IPS-NIHi11 (cell line): ENCODE measurements around the gene HOXB6.
A peak's percentile ranks its signal among the peaks of the same experiment; 100 is the strongest.

ENCODE experiments used
- DNase-seq: peaks from one replicate; pipeline ENCODE4 v3.0.0; 2012; ENCODE audit warnings: mixed read lengths, low spot score

HOXB6 gene

DNA sequence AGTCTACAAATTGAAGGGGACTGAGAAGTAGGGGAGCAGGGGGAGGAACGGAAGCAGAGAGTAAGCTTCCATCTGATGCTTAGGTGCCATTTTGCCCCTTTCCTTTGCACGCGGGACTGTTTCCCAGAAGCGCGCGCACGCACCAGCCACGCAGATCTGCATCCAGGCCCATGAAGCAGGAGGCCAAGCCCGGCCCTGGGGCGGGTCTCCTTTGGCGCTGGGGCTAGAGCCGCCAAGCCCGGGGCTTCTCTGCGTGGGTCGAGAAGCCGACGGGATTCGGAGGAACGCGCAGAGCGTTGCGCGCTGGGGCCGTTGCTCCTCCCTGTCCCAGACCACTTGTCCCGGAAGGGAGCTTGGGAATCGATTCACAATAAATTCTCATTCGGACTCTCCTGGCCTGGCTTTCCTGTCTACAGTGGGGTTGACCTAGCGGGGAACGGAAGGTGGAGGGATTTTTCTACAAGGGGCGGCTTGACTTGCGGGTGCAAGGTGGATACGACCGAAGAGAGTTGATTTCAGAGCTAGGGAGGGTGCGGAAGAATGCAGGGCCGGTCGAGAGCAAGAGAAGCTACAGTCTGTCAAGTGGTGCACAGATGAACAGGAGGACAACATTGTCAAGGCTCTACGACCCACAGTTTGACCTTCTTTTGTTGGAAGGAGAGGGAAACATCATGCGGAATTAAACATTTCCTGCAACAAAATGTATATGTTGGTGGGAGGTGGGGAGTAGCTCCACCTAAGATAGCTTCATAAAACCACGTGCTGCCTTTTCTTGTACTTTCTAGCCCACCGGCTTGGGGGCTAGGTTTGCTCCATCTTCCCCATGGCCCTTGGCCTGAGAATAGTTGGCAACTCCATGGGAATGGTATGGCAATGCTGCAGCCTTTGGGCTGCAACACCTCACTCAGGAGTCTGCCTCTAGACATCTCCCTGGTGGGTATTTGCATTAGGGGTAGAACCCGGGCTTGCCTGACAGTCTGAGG is 16.9 kb upstream of the HOXB6 start:
- DNase-seq: no peak

DNA sequence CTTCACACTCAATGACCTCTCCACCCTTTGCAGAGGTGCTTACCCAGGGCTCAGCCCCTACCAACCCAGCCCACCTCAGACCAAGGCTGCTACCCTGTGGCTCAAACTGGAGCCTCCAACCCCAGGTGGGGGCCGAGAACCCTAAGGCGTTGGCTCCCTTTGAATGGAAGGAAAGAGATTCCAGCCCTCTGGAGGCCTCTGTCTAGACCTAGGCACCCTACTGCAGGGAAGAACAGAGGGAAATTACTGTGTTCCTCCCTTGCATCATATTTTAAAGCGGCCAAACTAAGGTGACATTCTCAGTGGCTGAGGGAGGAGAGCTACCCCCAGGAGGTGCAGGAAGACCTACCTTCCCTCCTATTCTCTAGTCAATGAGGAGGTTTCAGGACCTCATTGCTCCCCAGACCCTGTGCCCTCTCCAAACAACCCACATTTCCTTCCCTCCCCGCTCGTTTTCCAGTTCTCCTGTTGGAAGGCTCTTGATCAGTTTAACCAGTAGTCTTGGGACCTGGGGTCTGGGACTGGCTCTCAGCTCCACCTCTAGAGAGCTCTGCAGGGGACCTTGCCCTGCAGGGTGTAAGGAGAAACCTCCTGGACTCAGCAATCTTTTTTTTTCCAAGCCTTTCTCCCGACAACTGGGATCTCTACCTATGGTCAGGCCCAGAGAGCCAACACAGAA is 15.8 kb upstream of the HOXB6 start:
- DNase-seq: no peak

DNA sequence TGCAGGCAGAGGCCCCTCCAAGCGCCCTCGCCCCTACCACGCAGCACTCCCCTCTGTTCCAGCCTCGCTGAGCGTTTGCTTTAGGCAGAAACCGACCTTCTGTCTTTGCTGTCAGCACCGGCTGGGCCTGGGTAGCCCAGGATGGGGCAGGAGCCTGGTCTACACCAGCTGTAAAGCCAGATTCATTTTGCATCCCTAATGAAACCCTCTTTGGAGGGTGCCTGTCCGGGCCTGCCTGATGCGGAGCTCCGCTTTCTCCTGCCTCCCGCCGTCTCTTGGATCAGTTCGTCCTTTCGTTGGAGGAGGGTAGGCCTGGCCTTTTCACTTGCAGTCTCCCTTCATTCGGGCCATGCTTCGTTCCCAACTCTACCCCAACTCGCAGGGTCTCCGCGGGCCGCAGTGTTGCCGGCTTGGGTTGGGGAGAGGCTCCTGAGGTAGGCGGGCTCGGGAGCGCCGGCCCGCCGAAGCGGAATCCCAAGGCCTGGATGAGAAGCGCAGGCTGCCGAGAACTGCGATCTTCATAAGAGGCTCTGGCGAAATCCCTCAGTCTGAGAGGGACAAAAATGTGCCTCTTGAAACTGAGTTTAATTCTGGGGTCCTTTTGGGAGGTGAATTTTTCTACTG is 15.2 kb upstream of the HOXB6 start:
- no peak for DNase-seq

DNA sequence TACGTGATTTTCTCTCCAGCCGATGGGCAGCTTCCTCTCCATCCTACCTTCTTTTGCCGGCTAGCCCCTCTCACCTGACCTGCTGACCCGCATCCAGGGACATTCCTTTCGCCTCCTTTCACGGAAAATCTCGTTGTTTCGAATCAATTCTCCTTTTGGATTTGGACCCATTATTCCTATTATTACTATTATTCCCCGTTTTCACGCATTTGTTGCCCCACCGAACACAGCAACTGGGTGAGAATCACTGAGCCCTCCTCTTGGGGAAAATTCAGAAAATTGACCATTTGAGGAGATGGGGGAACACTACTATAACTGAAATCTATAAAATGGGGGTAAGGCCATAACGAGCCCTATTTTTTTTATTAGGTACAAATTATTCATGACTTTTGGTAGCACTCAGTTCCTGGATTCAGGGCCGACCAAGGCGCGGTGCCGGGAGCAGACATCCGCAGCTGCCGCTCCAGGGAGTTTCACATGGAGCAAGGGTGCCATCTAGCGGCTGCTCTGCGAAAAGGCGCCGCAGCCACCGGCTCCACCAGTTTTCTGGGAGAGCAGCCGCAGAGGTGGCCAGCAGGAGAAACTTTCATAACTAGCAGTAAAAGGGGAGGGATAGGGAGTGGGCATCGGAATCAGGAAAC is 13.6 kb upstream of the HOXB6 start:
- peak; percentile 93 for DNase-seq

DNA sequence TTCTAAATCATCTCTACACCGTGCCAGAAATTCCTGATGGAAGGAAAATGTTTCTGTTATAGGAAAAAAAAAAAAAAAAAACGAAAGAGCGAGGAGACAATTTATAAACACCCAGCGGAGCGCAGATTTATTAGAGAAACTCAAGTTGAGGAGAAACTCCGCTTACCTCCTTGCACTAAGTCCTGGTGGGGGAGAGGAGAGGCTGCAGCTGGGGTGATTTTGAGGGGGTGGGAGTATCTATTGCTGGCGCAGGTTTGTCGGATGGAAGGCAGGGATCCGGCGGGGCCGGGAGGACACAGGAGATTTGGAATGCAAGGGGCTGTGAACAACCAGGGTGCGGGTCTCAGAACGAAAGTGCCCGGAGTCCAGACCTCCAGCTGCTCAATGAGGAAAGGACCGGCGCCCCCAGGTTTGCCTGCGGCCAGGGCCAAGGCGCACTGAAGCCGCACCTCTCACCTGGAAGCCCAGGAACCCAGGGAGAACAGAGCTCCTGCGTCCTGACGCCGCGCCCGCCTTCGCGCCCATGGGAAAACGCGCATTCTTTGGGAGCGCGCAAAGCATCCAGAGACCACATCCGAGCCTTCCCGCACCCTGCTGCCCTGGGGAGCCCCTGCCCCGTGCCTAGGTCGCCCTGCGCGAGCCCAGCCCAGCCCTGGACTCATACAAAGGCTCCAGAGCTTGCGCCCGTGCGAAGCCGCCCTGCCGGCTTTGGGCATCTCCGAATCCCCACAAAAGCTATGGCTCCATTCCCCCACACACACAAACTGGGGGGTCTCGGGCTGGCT is 12.9 kb upstream of the HOXB6 start:
- no peak for DNase-seq

DNA sequence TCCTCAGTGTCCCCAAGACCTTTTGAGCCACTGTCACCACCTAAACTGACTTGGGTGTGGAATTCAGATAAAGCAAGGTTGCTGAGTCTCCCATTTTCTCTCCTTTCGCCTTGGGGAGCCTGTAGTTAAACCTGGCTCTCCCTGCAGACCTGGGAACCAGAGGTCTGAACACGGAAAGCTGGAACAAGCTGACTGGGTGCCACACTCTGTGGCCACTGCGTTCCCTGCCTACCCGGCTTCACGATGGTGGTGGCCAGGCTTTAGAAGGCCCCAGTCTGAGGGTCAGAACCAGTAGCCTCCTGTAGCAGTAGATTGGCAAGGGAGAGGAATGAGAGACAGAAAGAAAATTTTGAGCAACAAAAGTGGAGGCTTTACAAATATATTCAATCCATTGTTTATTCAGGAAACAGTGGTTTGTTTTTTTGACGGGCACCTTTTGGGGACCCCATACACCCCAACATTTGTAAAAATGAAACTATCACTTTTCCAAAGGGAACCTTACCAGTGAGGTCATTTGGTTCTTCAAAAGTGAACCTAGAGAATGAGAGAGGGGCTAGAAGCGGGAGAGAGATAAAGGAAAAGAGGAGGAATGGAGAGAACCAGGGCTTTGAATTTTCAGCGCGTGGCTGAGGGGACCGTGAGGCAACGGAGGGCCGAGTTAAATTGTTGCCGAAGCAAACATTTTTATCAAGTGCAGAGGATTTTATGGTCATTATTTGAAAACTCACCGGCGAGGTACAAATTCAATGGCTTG is 12.1 kb upstream of the HOXB6 start:
- no peak for DNase-seq

DNA sequence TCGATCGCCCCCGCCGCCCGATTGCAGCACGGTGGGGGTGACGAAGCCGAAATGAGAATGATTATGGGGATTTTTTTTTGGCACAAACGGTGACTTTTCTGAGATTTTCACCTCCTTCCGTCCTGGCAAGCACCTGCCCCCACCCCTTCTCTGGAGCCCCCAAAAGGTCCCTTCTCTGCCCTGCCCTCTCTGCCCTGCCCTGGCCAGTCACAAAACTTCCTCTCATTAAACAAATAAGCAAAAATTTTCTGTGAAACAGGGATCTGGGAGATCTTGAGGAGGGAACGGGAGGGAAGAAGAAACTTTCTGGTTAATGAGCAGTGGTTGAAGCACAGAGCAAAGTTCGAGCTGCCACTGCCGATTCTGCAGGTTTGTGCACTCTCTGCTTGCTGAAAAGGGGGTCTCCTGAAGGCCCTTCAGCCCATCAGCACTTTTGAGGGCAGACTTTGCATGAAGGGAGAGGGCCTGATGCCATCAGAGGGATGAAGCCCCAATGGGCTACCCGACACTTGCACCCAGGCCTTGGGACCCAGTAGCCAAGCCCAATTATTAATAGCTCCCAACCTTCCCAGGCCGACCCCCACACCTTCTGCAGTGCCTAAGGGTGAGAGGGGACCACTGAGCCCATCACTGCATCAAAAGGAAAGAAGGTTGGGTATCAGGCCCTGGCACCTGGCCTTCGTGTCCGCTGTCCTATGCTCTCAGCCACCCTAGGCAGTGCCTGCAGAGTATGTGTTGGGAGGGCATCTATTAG is 11.4 kb upstream of the HOXB6 start:
- no peak for DNase-seq

DNA sequence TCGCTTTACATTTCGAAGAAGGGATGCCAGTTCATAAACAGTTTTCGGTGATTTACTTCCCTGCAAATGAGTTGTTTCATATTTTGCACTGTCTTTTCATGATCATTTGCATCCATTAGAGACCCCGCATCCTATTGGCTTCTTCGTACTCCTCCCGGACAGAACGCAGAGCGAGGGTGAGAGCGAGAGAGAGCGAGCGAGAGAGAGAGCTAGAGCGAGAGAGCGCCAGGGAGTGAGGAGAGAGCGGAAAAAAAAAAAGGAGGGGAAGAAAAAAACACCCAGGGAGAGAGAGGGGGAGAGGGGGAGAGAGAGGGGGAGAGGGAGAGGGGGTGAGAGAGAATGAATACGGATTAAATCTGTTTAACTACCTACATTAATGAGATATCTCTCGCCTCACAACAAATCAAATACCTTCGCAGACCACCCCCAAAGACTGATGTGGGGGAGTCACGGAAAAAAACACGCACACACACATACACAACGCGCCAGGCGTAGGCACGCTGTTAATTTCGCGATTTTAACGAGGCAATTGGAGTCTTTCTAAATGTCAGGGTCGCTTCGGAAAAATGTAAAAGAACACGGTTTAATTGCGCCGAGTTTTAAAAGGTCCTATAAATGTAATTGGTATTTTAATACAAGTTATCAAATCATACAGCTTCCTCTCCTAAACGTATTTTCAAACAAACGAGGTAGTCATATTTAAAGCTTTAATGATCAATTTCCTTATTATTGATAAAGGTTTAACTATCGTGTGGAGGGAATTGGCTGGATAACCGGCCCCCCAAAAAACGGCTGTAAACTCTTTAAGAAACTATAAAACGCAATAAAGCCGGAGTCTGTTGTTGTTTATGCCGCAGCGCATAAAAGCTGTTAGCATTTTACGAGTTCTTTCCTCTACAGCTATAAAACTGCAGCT is 10.5 kb upstream of the HOXB6 start, which contains the start of gene HOXB8:
TSS of gene HOXB8 (minus strand) at position 246 of the 916 bp plus-strand sequence. CDS start 588 bp downstream, outside the sequence.
- no peak for DNase-seq

DNA sequence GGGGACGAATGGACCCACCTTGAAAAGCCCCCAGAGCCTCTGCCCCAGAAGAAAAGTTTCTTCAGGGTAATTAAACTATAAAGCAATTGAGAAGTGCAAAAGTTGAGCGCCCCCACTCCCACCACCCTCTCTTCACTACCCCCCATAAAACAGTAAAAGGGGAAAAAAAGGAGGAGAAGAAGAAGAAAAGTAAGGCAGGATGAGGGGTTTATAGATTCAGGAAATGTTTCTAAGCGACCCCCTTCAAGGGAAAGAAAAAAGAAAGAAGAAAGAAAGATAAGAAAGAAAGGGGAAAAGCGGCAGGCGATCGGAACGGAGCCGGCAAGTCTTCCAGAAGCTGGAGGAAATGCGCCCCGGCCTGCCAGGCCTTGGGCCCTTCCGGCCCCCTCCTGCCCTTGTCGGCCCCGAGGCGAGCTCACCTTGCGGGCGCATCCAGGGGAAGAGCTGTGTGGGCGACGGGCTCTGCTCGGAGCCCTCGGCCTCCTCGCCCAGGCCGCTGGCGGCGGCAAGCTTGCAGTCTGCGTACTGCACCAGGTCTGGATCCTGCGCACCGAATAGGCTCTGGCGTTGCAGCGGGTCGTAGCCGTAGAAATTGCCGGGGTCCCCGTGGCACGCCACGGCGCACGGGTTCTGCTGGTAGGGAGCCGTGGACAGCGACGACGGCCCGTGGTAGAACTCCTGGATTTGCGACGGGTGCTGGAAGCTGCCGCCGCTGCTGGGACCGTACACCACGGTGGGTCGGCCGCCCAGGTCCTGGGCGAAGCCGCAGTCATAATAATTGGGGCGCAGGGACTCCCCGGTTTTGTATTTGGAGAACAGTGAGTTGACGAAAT is 9.3 kb upstream of the HOXB6 start:
- peak; percentile 37 for DNase-seq

DNA sequence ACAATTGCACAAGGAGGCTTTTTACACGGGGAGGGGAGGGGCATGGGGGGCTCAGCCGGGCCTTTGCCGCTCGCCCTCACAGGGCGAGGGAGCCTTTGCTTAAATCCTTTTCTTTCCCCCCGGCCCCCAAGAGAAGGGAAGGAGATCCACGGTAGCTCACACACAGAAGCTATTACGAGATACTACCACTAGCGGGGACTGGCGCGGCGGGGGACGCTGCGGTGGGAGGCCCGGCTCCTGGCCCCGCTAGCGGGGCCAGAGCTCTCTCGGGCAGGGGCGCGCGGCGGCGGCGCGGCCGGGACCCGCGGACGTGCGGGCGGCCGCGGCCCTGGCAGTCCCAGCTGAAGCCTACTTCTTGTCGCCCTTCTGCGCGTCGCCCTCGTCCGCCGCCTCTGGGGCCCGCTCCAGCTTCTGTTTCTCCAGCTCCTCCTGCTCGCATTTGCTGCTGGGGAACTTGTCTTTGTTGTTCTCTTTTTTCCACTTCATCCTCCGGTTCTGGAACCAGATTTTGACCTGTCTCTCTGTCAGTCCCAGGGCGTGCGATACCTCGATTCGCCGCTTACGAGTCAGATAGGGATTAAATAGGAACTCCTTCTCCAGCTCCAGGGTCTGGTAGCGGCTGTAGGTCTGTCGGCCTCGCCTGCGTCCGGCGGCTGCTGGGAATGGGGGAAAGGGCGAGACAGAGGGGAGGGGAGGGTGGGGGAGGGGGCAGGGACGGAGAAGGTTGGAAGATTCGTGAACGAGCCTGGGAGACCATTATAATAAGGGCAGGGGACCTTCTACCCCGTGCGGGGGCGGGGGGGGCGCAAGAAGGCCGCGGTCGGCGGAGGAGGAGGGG is 8.3 kb upstream of the HOXB6 start:
- peak; percentile 41 for DNase-seq

DNA sequence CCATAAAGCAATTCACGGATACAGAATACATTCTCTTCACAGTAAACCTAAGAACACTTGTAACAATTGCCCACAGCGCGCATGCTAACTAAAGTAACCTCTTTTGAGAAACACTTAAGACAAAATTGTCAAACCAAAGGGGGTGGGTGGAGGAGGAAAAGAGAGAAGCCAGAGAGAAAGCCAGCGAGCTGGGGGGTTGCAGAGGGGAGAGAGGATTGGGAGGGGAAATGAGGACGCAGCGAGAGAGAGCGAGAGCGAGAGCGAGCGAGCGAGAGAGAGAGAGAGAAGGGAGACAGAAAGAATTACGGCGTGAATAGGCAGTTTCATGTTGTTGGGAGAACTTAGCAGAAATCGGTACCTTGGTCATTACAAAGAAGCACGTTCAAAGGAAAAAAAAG is 7.7 kb upstream of the HOXB6 start:
- DNase-seq: no peak

DNA sequence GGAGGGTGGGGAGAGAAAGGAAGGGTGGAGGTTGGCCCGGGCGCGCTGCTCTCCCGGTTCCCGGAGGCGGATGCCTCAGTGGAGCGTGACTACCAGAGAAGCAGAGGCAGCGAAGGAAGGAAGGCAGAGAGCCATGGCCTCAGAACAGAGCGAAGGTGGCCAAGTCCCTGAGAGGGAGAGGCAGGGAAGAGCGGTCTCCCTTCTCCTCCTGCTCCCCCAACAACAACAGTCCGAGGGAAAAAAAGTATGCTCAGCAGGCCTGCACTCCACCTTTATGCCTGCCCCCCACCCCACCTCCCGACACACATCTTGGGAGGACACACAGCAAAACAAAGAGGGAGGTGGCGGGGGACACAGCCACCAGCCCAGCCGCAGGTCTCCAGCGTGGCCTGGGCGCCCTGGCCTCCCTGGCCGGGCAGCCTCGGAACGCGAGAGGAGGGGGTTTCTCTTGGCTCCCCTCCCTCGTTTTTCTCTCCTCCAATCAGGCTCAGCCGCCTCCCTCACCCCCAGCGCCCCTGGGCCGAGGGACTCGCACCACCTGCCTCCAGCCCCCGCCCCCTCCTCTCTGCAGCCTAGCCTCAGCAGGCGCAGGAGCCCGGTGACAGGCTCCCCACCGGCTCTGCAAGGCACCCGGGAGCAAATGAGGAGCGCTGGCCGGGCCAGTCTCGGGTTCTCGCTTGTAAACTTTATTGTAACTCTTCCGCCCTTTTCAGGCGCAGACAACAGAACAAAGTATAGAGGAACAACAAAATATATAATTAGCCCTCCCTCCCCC is 7.1 kb upstream of the HOXB6 start:
- peak; percentile 45 for DNase-seq

DNA sequence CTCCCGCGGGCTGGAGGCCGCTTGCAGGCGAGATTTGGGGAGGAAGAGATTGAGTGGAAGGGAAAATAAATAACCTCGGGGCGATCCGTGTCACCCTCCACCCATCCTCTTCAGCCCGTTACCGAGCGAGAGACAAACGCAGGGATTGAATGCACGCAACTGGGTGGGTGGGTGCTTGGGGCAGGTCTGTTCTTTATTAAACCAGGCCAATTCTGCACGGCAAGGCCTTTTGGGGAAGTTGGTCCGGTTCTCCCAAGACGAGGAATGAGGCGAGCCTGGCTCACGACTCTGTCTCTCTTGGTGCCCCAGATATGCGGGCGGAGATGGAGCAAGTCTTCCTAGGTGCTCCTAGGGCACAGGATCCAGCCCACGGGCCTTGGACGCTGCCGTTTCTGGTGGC is 6.4 kb upstream of the HOXB6 start:
- DNase-seq: no peak

DNA sequence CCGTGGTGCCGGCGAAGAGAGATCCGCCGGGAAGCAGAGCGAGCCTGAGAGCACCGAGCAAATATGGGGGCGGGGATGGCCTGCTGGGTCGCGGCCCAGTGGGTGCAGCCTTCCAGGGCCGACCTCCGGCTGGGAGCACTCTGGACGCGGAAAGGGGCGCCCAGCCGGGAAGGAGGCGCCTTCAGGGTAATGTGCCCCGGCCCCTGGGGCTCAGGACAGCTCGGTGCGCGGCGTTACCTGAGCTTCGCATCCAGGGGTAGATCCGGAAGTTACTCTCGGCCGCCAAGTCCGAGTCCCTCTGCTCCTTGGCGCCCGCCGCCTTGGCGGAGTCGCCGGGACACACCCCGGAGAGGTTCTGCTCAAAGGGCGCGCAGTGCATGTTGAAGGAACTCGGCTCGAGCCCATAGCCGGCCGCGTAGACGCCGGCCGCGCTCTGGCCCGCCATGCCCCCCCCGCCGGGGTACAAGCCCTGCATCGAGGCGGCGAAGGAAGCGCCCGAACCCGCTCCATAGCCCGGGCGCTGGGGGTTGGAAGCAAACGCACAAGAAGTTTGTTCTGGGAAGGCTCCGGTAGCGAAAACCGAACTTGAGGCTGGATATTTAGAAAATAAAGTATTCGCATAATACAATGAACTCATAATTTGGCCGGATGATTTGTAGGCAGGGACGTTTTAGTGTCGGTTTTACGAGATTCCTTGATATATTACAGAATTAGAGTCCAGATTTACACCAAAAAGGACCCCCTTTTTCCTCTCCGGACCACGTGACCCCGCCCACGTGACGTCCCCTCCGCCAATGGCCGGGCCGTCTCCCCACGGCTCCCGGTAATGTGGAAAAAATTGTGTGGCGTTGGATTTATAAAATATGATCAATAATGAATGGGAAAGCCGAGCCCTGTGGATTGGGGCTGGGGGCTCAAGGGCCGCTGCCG is 5.8 kb upstream of the HOXB6 start, which contains the start of gene HOXB7:
TSS of gene HOXB7 (minus strand) at position 736 of the 930 bp plus-strand sequence. CDS start at position 637, 99 bp downstream.
- DNase-seq: peak; percentile 59

DNA sequence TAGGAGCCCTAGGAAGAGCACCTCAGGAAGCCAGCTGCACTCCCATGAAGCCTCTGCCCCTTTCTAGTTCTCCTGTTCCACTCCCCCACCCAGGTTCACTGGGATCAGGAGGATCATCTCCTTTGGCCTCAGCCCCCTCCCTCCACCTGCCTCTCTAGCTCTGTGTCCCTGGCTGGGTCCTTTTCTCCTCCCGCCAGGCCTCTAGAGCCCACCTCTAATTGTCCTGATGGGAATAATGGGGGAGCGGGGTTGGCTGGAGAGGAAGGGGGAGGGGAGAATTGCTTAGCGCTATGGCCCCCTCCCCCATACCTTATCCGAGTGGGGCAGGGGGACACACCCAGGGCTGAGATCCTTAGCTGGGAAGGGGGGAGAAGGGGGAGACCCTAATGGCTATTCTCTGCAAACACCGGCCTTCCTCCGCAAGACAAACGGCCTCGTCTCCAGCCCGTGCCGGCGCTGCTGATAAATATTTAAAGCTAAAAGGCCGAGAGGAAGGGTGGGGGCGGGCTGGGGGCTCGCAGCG is 5.0 kb upstream of the HOXB6 start:
- no peak for DNase-seq
